ENCODE results near the gene KIRREL3. TPM values are rescaled to one million over a fixed set of nuclear protein-coding genes. Genes with fewer than 3 reads are reported as not detected.

The KIRREL3 gene
- total and polyA plus RNA-seq, 9 of the 15 experiments (the other 6 are each of a cell fraction or from before 2014, with no cell fraction given) = 0.04 to 0.10 TPM; not detected in 7

DNA sequence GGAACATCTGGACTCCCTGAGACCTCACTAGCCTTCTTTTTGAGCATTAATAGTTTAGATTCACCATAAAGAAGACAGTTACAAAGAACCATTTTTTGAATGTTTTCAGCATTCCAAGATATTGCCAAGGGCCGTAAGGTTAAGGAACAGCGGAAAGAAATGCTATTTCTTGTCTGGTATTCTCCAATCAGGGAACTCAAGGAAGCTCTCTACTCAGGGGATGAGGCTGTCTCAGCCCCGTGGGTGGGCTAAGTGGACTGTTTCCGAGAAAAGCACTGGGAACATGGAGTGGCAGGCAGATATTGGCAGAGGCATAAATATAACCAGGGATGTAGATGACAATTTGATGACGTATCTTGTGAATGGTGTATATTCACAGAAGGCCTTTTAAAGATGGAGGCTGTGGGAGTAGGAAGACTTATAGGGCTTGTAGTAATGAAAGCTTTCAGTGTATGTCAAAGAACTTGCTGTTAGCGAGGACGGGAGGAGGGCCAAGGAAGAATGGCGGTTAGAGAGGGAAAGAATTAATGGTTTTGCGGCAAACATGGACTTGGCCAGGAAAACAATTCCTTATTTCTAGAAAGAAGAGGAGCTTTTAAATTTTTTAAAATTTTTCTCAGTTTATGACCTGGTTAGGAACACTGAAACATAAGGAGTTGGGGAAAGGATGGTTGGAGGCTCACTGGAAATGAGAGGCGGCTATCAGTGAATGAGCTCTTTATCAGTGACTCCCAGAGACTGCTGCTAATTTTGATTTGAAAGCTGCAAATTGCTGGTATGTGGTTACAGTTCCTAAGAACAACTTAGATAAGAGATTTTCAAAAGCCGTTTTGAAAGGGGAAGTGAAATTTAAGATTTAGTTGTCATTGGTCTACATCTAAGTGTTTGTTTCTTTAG, 580.5 kb downstream of the KIRREL3 start (continued):
- TF ChIP-seq ZBED1 (IDR thresholded peaks at IDR 0.05) (no peak; the same call in 1 of the 2 replicates), ARID3B (CRISPR knock-in tag; IDR thresholded peaks at IDR 0.05; ENCODE audit: borderline replicate concordance) (no peak), ZNF398 (CRISPR knock-in tag; IDR thresholded peaks at IDR 0.05) (no peak), LARP7 (IDR thresholded peaks at IDR 0.05) (no peak), SNAPC5 (CRISPR knock-in tag; IDR thresholded peaks at IDR 0.05) (no peak), FOXJ2 (tag; IDR thresholded peaks at IDR 0.05) (peak; percentile 70; the same call in 1 of the 2 replicates), EP400 (IDR thresholded peaks at IDR 0.05) (no peak), FOXJ3 (CRISPR knock-in tag; IDR thresholded peaks at IDR 0.05) (no peak), SREBF1 (IDR thresholded peaks at IDR 0.05; ENCODE audit: borderline replicate concordance, low read depth, low read length) (no peak), ZNF589 (CRISPR knock-in tag; IDR thresholded peaks at IDR 0.05; ENCODE audit: low read depth) (peak; percentile 93), RFX1 (IDR thresholded peaks at IDR 0.05) (no peak; the same call in 1 of the 2 replicates), ARHGAP35 (IDR thresholded peaks at IDR 0.05; ENCODE audit: partially characterized antibody) (no peak), ZNF239 (CRISPR knock-in tag; IDR thresholded peaks at IDR 0.05) (peak; percentile 73), CC2D1A (IDR thresholded peaks at IDR 0.05) (peak; percentile 97), MEF2A (IDR thresholded peaks at IDR 0.05; ENCODE audit: control insufficient read depth, low read depth, low read length) (peak; percentile 43)
- TF ChIP-seq, protein P1, sequence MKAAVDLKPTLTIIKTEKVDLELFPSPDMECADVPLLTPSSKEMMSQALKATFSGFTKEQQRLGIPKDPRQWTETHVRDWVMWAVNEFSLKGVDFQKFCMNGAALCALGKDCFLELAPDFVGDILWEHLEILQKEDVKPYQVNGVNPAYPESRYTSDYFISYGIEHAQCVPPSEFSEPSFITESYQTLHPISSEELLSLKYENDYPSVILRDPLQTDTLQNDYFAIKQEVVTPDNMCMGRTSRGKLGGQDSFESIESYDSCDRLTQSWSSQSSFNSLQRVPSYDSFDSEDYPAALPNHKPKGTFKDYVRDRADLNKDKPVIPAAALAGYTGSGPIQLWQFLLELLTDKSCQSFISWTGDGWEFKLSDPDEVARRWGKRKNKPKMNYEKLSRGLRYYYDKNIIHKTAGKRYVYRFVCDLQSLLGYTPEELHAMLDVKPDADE (conservative IDR thresholded peaks at IDR 0.05; ENCODE audit: control insufficient read depth, low read depth, low read length) = no peak
- TF ChIP-seq, protein P2, sequence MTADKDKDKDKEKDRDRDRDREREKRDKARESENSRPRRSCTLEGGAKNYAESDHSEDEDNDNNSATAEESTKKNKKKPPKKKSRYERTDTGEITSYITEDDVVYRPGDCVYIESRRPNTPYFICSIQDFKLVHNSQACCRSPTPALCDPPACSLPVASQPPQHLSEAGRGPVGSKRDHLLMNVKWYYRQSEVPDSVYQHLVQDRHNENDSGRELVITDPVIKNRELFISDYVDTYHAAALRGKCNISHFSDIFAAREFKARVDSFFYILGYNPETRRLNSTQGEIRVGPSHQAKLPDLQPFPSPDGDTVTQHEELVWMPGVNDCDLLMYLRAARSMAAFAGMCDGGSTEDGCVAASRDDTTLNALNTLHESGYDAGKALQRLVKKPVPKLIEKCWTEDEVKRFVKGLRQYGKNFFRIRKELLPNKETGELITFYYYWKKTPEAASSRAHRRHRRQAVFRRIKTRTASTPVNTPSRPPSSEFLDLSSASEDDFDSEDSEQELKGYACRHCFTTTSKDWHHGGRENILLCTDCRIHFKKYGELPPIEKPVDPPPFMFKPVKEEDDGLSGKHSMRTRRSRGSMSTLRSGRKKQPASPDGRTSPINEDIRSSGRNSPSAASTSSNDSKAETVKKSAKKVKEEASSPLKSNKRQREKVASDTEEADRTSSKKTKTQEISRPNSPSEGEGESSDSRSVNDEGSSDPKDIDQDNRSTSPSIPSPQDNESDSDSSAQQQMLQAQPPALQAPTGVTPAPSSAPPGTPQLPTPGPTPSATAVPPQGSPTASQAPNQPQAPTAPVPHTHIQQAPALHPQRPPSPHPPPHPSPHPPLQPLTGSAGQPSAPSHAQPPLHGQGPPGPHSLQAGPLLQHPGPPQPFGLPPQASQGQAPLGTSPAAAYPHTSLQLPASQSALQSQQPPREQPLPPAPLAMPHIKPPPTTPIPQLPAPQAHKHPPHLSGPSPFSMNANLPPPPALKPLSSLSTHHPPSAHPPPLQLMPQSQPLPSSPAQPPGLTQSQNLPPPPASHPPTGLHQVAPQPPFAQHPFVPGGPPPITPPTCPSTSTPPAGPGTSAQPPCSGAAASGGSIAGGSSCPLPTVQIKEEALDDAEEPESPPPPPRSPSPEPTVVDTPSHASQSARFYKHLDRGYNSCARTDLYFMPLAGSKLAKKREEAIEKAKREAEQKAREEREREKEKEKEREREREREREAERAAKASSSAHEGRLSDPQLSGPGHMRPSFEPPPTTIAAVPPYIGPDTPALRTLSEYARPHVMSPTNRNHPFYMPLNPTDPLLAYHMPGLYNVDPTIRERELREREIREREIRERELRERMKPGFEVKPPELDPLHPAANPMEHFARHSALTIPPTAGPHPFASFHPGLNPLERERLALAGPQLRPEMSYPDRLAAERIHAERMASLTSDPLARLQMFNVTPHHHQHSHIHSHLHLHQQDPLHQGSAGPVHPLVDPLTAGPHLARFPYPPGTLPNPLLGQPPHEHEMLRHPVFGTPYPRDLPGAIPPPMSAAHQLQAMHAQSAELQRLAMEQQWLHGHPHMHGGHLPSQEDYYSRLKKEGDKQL (CRISPR knock-in tag; IDR thresholded peaks at IDR 0.05; ENCODE audit: borderline replicate concordance) = no peak

Data from K562 (cell line).